HepG2 (cell line): ENCODE results near the gene RHCE. TPM values are rescaled to one million over a fixed set of nuclear protein-coding genes. Genes with fewer than 3 reads are reported as not detected.
A peak's percentile ranks its signal among the peaks of the same experiment; 100 is the strongest.

Experiments
- ATAD3A ChIP-seq: sonication (generic); formaldehyde crosslinking; IDR thresholded peaks from 2 replicates; pipeline ENCODE4 v1.4.0; 2020; ENCODE audit warnings: missing genetic modification reagents
- HDAC6 ChIP-seq: fragments of 200-600 bp; sonication (generic); IDR thresholded peaks from 2 replicates; pipeline ENCODE4 v1.7.0; 2017; ENCODE audit warnings: mild to moderate bottlenecking, antibody characterized with exemption, low read length, low read depth
- HNF1B ChIP-seq: sonication (generic); formaldehyde crosslinking; IDR thresholded peaks from 2 replicates; pipeline ENCODE4 v1.5.1; 2020; ENCODE audit warnings: mild to moderate bottlenecking, moderate library complexity, missing genetic modification reagents
- KAT8 ChIP-seq: IDR thresholded peaks from 2 replicates; pipeline ENCODE4 v1.6.1; 2016; ENCODE audit warnings: missing genetic modification reagents, missing compliant biosample characterization
- MAF1 ChIP-seq: sonication (generic); formaldehyde crosslinking; IDR thresholded peaks from 2 replicates; pipeline ENCODE4 v1.5.0; 2020; ENCODE audit warnings: missing genetic modification reagents, borderline replicate concordance
- MEF2D ChIP-seq: sonication (generic); formaldehyde crosslinking; IDR thresholded peaks from 2 replicates; pipeline ENCODE4 v1.5.1; 2020; ENCODE audit warnings: mild to moderate bottlenecking, missing genetic modification reagents
- NCOA2 ChIP-seq: sonication (generic); formaldehyde crosslinking; IDR thresholded peaks from 2 replicates; pipeline ENCODE4 v1.8.0; 2022; ENCODE audit warnings: inconsistent platforms
- NFE2L1 ChIP-seq: sonication (generic); formaldehyde crosslinking; IDR thresholded peaks from 2 replicates; pipeline ENCODE4 v1.4.0; 2020; ENCODE audit warnings: missing genetic modification reagents, mild to moderate bottlenecking, borderline replicate concordance
- PAF1 ChIP-seq: IDR thresholded peaks from 2 replicates; pipeline ENCODE4 v1.6.1; 2016; ENCODE audit warnings: missing genetic modification reagents, missing compliant biosample characterization
- PAXIP1 ChIP-seq: sonication (generic); formaldehyde crosslinking; conservative IDR thresholded peaks from 2 replicates; pipeline ENCODE4 v1.4.0; 2020; ENCODE audit warnings: mild to moderate bottlenecking, missing genetic modification reagents, moderate library complexity
- PHF8 ChIP-seq: sonication (generic); formaldehyde crosslinking; IDR thresholded peaks from 2 replicates; pipeline ENCODE4 v1.5.0; 2020; ENCODE audit warnings: missing genetic modification reagents
- SMC3 ChIP-seq: IDR thresholded peaks from 2 replicates; pipeline ENCODE4 v1.6.1; 2011; ENCODE audit warnings: low read length, improper control_type of control experiment
- TCF12 ChIP-seq, 2 experiments: fragments of 450-650 bp in 1 of 2; sonication (generic) in 1 of 2; formaldehyde crosslinking in 1 of 2; IDR thresholded peaks; 2 replicates each; pipeline versions ENCODE4 v1.6.1 to v1.8.0; 2017 to 2022; ENCODE audit warnings: antibody characterized with exemption in 1 of 2, mild to moderate bottlenecking in 1 of 2, missing genetic modification reagents in 1 of 2, moderate library complexity in 1 of 2
- TOPORS ChIP-seq: sonication (generic); formaldehyde crosslinking; IDR thresholded peaks from 2 replicates; pipeline ENCODE4 v1.8.0; 2023; ENCODE audit warnings: mild to moderate bottlenecking, missing genetic modification reagents
- U2AF2 ChIP-seq: fragments of 200-400 bp; formaldehyde crosslinking; IDR thresholded peaks from 2 replicates; pipeline ENCODE4 v1.6.1; 2017; ENCODE audit warnings: low read depth, mild to moderate bottlenecking, low read length
- ZFP36L1 ChIP-seq: sonication (generic); formaldehyde crosslinking; IDR thresholded peaks from 2 replicates; pipeline ENCODE4 v1.8.0; 2022; ENCODE audit warnings: mild to moderate bottlenecking, missing genetic modification reagents, moderate library complexity
- ZFP37 ChIP-seq: sonication (generic); formaldehyde crosslinking; IDR thresholded peaks from 2 replicates; pipeline ENCODE4 v1.4.0; 2020; ENCODE audit warnings: missing genetic modification reagents, borderline replicate concordance
- ZNF24 ChIP-seq: fragments of 450-650 bp; IDR thresholded peaks from 2 replicates; pipeline ENCODE4 v1.6.1; 2017; ENCODE audit warnings: antibody characterized with exemption, mild to moderate bottlenecking
- ZNF280B ChIP-seq: sonication (generic); formaldehyde crosslinking; IDR thresholded peaks from 2 replicates; pipeline ENCODE4 v1.5.0; 2020; ENCODE audit warnings: missing genetic modification reagents, mild to moderate bottlenecking, borderline replicate concordance
- ZNF513 ChIP-seq: sonication (generic); formaldehyde crosslinking; conservative IDR thresholded peaks from 2 replicates; pipeline ENCODE4 v1.5.0; 2020; ENCODE audit warnings: missing genetic modification reagents
- ZNF790 ChIP-seq: sonication (generic); formaldehyde crosslinking; IDR thresholded peaks from 2 replicates; pipeline ENCODE4 v1.8.0; 2022; ENCODE audit warnings: missing genetic modification reagents, mild to moderate bottlenecking, borderline replicate concordance
- polyA plus RNA-seq, 8 experiments: library from polyadenylated mRNA; depleted of rRNA in 3 of 8; stranded (reverse) in 7 of 8; unstranded in 1 of 8; fragments of >200 nt; fragmentation: Illumina TruSeq in 4 of 8; extraction: Trizol in 4 of 8; gene quantifications; 2 replicates each; pipeline versions ENCODE4 v1.2.1 to v1.2.3, GENCODE V29; 2011 to 2016; ENCODE audit warnings: low read depth in 4 of 8, missing spikeins in 1 of 8, mixed read lengths in 1 of 8; ENCODE audit not compliant: insufficient read depth in 1 of 8
- total RNA-seq, 5 experiments: library from RNA; depleted of rRNA; stranded (reverse); fragments of >200 nt; fragmentation: Illumina TruSeq; extraction: Trizol; gene quantifications; 2 replicates each; pipeline ENCODE4 v1.2.3, GENCODE V29; 2016; ENCODE audit warnings: low read depth in 1 of 5

Gene RHCE
- total and polyA plus RNA-seq, 2 of the 13 experiments (the other 11 are each of a cell fraction or from before 2014, with no cell fraction given) = 0.30 TPM; not detected in 1

- TF ChIP-seq TOPORS (CRISPR knock-in tag) (no peak), SMC3 (no peak), ATAD3A (CRISPR knock-in tag) (no peak), NCOA2 (CRISPR knock-in tag) (no peak; the same call in 1 of the 2 replicates), PAXIP1 (CRISPR knock-in tag) (0 out of 2 replicates have a peak, but pooled peaks have one; percentile 29), HDAC6 (no peak), PAF1 (CRISPR knock-in tag) (no peak), KAT8 (CRISPR knock-in tag) (0 out of 2 replicates have a peak, but pooled peaks have one; percentile 16), MAF1 (no peak), U2AF2 (no peak), ZNF280B (CRISPR knock-in tag) (no peak), TCF12 (IDR thresholded peaks at IDR 0.05) (no peak), TCF12 (CRISPR knock-in tag; IDR thresholded peaks at IDR 0.05) (peak; percentile 73), NFE2L1 (CRISPR knock-in tag) (peak; percentile 78; the same call in 1 of the 2 replicates), ZFP37 (CRISPR knock-in tag) (no peak), ZNF24 (no peak), HNF1B (CRISPR knock-in tag) (0 out of 2 replicates have a peak, but pooled peaks have one; percentile 15), MEF2D (CRISPR knock-in tag) (no peak), ZNF790 (CRISPR knock-in tag) (0 out of 2 replicates have a peak, but pooled peaks have one; percentile 36), ZFP36L1 (peak; percentile 56; the same call in 1 of the 2 replicates), ZNF513 (CRISPR knock-in tag) (no peak), PHF8 (CRISPR knock-in tag) (peak; percentile 81)
These were observed 9.7 kb upstream of the RHCE start, which contains the start of gene MACO1 (continued) for GRCh38 chr1:25430073-25430966.
